H54 (cell line): Measurements from ENCODE around the gene PROM2.

Experiments
- DNase-seq: peaks from one replicate; pipeline ENCODE4 v3.0.0; 2011; ENCODE audit warnings: low spot score, mixed read lengths; ENCODE audit not compliant: insufficient read length
- FAIRE-seq: peaks from 3 replicates; lab custom pipeline; 2011; peaks lifted over from hg19 to GRCh38; lab: Jason Lieb, UNC
- POLR2A ChIP-seq: IDR thresholded peaks from 2 replicates; pipeline ENCODE4 v1.6.1; 2011; ENCODE audit warnings: low read depth, mild to moderate bottlenecking, low read length

The PROM2 gene

DNA sequence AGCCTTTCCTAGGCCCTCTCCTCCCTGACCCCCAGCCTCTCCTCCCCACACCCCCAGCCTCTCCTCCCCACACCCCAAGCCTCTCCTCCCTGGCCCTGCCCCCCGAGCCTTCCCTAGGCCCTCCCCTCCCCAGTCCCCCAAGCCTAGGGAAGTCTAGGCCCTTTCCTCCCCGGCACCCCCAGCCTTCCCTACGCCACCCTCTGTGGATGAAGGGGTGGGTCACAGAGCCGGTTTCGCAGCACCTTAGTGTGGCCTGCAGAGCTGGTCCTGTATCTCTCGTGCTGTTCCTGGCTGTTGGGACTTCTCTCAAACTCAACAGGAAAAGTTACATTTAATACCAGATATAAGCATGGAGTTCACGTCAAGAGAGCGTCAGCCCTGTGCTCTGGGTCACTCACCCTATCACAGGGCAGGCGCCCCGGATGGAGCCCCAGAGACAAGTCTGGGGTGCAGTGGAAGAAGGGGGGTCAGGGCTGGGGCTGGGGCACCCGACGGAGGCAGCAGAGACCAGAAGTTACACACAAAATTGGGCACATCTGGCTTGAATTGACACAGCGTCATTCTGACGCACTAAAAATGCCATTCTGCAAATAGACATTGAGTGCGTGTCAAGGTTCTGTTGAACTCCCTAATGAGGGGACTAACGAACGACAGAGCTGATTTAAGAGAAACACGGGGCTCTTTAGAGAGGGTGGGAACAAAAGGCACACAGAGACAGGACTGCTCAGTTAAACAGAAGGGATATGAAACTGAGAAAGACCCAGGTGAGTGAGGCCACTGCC lies 46.9 kb downstream of the PROM2 start:
- no peak for TF ChIP-seq POLR2A
- no peak for FAIRE-seq
- DNase-seq: no peak

DNA sequence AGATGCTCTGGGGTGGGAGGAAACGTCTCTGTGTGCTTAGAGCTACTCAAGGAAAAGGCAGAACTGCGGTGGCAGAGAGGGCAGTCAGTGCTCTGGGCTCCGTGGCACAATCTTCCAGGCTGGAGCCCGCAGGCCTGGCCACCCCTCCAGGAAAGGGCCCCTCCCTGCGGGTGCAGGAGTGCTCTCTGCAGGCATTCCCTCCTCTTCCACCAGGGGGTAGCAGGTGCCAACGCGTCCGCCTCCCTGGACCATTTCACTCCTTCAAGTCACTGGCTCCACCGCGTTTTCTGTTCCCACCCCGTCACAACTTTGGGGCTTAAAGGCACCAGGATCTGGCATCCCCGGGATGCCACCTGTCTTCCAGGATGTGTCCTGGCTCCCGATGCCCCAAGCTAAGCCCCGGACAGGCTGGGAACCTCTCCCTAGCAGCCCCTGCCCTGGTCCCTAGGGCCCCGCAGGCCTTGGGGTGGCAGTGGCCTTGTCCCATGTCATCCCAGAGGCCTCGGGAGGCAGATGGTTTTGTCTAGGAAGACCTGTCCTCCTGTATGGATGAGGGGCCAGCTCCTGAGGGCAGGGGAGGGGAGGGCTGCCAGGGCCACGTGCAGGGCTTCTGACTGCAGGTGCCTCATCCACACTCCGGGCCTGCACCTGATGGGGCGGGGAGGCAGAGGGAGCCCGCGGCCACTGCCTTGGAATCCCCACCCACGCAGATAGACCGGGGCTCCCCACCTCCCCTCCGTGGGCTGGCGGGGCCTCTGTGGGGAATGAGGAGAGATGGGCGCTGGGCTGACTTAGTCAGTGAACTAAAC lies 49.3 kb downstream of the PROM2 start:
- TF ChIP-seq POLR2A: no peak
- DNase-seq: peak; percentile 70
- FAIRE-seq: no peak

DNA sequence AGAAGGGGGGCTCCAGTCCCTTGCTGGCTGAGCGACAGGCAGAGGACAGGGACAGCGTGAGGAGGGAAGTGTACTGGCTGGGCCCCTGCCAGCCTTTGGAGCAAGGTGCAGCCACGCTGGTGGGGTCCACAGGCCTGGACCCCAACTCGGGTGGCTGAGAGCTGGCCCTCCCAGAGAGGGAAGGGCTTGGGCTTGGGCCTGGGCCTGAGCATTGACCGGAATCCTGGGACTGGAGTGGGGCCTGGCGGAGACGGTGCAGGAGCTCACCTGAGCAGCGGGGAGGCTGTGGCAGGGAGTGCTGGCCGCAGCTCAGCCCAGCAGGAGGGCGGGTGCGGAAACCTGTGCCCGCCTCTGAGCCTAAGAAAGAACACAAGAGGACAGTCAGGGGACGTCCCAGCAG lies 50.8 kb downstream of the PROM2 start:
- no peak for TF ChIP-seq POLR2A
- no peak for FAIRE-seq
- DNase-seq: no peak

DNA sequence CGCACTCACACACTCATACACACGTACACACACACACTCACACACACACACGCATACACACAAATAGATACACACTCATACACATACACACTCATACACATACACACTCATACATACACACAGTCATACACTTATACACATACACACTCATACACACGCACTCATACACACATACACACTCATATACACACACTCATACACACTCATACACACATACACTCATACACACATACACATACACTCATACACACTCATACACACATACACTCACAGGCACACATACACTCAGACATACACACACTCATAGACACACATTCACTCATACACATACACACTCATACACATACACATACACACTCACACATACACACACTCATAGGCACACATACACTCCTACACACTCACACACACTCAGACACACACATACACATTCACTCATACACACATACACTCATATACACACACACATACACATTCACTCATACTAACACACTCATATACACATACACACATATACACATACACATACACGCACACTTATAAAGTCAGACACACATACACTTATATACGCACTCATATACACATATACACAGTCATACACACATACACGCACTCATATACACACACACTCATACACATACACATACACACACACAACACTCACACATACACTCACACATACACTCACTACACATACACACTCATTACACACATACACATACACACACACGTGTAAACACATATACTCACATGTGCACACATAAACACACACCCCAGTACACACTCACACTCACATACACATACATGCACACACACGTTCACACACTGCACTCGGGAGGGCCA lies 51.6 kb downstream of the PROM2 start:
- no peak for DNase-seq
- TF ChIP-seq POLR2A: no peak
- FAIRE-seq: no peak

DNA sequence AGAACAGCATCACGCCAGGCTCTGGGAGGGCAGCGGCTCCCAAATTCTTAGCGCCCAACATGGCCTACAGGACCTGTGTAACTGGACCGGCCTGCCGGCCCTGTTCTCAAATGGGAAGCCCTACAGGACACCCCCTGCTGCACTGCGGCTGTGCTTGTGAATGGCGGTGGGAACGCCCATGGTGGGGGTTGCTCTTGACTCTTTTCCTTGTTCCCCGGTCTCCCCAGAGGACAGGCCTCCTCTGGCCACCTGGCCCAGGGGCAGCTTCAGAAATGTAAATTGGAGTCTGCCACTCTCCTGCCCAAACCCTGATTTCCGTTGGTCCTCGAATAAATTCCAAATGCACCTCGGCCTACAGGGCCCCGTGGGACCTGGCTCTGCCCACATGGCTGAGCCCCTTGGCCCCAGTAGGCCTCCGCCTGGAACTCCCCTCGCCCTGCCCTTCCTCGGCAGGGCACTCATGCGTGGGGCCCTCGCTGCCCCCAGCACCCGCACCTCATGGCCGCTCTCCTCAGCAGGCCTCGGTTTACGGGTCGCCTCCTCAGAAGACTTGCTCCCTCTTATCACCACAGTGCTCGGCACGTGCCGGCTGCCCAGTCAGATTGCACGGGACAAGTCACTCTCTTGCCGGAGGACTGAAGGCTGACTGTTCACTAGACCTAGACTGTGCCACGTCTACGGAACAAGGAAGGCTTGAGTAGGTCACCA lies 52.3 kb downstream of the PROM2 start:
- FAIRE-seq (no peak), DNase-seq (no peak)
- no peak for TF ChIP-seq POLR2A

DNA sequence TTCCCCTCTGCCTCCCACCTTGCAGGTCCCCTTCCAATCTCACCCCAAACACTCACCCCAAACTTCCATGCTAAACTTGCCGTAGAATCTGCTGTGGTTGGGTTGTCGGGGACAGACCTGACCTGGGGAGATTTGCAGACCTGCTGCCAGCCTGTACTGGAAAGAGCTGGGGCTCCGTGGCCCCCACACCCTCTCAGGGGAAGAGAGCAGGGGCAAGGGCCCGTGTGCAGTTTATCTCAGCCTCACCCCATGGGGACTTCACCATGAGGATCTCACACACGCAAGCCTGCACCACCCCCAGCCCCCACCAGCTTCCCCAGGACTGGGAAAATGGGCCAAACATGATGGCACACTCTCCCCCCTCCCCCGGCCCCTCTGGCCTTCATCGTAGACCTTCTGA lies 53.6 kb downstream of the PROM2 start:
- no peak for TF ChIP-seq POLR2A
- DNase-seq (no peak), FAIRE-seq (no peak)

DNA sequence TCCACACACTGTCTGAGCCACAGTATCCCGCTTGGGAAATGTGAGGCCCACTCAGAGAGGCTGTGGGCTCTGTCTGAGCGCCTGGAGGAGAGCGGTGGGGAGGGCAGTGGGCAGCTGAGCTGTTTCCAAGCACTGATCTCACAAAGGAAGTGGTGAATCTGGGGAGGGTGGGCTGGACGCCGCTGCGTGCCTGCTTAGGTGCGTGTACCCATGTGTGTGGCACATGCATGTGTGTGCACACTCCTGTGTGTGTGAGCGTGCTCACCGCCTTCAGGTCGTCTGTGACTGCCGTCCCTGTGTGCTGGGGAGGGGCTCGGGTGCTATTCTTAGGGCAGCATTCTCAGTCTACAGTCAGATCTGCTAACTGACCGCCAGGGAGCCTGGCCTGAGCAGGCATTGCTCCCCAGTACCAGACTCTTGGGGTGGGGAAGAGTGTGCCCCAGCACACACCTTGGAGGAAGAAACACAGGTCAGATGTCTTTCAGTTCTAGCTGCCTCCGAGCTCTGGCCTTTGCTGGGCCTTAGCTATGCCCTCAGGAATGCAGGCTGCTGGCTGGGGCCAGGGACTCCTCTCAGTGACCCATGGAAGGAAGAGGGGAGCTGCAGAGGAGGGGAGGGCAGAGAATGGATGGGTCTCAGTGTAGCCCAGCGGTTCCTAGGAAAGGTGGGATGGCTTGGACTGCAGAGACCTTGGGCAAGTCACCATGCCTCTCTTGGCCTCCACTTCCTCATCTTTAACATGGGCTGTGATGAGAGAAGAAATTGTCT lies 54.3 kb downstream of the PROM2 start:
- no peak for TF ChIP-seq POLR2A
- DNase-seq (no peak), FAIRE-seq (no peak)

DNA sequence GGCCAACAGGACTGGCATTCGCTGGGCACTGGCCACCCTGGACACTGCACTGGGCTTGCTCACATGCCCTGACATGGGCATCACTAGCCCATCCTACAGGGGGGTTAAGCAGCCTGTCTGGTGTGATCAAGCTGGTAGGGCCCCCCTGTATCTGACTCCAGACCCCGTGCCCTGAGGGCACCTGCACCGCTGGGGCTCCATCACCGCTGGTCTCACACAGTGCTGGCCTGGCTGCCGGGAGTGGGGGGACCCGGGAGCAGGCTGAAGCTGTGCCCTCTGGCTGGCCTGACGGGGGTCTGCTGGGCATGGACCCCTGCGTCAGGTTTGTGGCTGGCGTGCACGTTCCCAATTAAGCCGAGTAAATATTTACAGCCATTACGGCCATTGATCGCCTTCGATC lies 55.2 kb downstream of the PROM2 start:
- no peak for DNase-seq
- FAIRE-seq: no peak
- no peak for TF ChIP-seq POLR2A

DNA sequence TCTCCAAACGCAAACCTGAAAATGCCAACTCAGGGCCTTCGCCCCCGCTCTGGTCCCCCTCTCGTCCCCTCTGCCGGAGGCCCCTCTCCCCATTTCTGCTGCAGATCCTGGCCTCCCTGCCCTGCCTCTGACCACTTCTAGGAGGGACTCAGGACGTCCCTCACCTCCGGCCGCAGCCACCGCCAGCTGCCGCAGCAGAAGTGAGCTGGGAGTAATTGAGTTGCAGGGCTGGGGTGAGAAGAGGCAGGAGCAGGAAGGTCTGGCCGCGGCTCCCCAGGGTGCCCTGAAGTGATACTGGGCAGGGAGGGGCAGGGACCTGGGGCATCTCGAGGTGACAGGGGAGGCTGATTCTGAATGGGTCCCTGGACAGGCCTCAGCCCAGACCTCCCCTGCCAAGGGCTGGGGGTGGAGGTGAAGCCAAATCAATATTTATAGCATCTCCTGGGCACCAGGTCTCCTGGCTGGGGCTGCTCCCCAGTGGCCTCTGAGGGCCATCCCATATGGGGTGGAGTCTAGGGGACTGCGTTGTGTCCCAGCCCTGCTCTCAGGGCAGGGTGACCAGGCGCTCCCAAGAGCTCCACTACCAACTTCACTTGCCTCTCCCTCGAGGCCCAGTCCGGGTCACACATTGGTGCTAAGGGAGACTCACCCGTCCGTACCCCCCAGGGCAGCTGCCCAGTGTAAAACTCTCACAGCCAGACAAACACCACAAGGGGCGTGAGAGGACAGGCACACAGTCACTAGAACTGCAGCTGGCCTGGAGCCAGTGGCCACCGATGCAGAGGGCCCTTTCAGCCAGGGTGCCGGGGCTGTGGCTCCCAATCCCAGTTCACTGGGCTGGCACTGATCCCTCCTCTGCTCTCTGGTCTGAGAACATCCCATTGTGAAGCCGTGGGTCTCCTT lies 55.9 kb downstream of the PROM2 start:
- TF ChIP-seq POLR2A: no peak
- DNase-seq: no peak
- FAIRE-seq: no peak

DNA sequence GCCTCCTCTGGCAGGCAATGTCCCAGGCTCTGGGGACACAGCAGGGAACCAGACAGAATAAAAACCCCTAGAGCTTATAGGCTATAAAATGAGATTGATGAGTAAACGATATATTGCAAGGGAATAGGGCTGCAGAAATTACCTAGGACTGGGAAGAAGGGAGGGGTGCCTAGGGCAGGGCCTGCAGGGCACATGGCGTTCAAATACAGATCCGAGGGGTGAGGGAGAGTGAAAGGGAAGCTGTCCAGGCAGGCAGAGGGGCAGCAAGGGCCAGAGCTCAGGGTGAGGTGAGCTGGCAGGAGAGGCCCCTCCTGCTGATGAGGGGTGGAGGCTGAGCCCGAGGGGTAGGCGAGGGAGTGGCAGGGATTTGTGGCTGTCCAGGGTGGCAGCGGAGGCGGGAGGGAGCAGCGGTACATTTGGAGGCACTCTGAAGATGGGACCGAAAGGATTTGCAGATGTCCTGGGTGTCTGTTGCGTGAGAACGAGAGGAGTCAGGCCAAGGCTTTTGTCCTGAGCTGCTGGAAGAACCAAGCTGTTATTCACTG lies 56.6 kb downstream of the PROM2 start:
- no peak for TF ChIP-seq POLR2A
- FAIRE-seq: no peak
- no peak for DNase-seq

DNA sequence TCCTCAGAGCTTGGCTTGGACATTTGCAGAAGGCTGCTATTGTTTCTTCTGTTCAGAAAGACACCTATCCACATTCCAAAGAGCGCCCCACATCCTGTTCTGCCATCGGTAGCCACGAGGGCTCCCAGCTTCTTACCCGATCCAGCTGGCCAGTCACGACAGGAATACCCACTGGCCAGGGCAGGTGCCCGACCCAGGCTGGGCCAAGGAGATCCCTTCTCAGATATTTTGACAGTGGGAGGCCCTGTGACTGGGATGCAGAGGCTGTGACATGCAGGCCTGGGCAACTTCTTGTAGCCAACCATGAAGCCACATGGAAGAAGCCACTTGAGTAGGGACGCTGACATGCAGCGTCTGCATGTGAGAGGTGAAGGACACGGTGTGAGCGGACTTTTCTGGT lies 57.4 kb downstream of the PROM2 start:
- FAIRE-seq (no peak), DNase-seq (no peak)
- no peak for TF ChIP-seq POLR2A

DNA sequence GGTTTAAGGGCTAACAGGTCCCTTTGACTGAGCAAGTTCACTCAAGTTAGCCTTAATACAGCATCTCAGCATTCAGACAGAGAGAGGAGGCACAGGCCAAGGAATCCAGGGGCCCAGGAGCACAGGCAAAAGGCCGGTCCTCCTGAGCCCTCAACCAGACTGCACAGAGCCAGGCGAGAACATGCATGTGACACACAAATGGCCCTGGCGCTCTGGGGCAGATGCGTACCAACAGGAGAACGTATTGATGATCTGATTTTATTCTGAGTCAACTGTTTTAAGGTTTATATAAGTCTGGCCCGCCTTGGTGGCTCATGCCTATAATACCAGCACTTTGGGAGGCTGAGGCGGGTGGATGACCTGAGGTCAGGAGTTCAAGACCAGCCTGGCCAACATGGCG lies 57.8 kb downstream of the PROM2 start:
- DNase-seq (no peak), FAIRE-seq (no peak)
- TF ChIP-seq POLR2A: no peak
